ENCODE results near the gene C1QTNF9. TPM values are rescaled to one million over a fixed set of nuclear protein-coding genes. Genes with fewer than 3 reads are reported as not detected.

Gene C1QTNF9
- total and polyA plus RNA-seq, 2 experiments from 2014 or later, result not detected

DNA sequence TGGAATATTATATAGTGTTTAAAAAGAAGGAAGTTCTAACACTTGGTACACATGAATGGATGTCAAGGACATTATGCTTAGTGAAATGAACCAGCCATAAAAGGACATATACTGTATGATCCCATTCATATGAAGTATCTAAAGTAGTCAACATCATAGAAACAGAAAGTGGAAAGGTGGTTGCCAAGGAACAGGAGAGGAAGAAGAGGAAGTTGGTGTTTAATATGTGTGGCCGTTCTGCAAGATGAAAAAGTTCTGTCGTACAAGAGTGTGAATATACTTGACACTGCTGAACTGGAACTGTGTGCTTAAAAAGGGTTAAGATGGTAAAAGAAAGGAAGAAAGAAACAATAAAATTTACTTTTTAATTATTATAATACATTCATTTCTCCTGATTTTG lies 33.1 kb upstream of the C1QTNF9 start:
- H3K9me2 ChIP-seq (replicated peaks; ENCODE audit: insufficient read depth), result no peaks in the 10 kb centered on the region
- no peaks in the 10 kb centered on the region for H3K9me3 ChIP-seq (ENCODE audit: low read depth)
- TF ChIP-seq EZH2phosphoT487 (IDR thresholded peaks at IDR 0.05; ENCODE audit: low read depth, severe bottlenecking, unreplicated experiment), result no peak
- TF ChIP-seq, protein P1, sequence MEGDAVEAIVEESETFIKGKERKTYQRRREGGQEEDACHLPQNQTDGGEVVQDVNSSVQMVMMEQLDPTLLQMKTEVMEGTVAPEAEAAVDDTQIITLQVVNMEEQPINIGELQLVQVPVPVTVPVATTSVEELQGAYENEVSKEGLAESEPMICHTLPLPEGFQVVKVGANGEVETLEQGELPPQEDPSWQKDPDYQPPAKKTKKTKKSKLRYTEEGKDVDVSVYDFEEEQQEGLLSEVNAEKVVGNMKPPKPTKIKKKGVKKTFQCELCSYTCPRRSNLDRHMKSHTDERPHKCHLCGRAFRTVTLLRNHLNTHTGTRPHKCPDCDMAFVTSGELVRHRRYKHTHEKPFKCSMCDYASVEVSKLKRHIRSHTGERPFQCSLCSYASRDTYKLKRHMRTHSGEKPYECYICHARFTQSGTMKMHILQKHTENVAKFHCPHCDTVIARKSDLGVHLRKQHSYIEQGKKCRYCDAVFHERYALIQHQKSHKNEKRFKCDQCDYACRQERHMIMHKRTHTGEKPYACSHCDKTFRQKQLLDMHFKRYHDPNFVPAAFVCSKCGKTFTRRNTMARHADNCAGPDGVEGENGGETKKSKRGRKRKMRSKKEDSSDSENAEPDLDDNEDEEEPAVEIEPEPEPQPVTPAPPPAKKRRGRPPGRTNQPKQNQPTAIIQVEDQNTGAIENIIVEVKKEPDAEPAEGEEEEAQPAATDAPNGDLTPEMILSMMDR (IDR thresholded peaks at IDR 0.05; ENCODE audit: poor library complexity), result no peak
- no peak for TF ChIP-seq EZH2 (IDR thresholded peaks at IDR 0.05; ENCODE audit: borderline replicate concordance)
- WGBS (ENCODE audit: low lambda C conversion rate, missing lambda C conversion rate), result 90% methylated on average over 2 of the region's 2 CpGs
- no peaks in the 10 kb centered on the region for H3K79me2 ChIP-seq
- no peaks in the 10 kb centered on the region for H3K27me3 ChIP-seq
- H3K4me1 ChIP-seq (ENCODE audit: insufficient read depth), result peaks cover 13% of the 10 kb centered on the region
- no peaks in the 10 kb centered on the region for H3K36me3 ChIP-seq (replicated peaks; ENCODE audit: insufficient read depth, low read depth)
- no peak overlapping the region for H3K4me3 ChIP-seq
- H3K27ac ChIP-seq, result no peak overlapping the region
- no peak for DNase-seq (ENCODE audit: low spot score)
- no peaks in the 10 kb centered on the region for H4K20me1 ChIP-seq (ENCODE audit: insufficient read depth, poor library complexity, severe bottlenecking)
- no peak overlapping the region for H3K4me2 ChIP-seq
- no peak overlapping the region for H2AFZ ChIP-seq

DNA sequence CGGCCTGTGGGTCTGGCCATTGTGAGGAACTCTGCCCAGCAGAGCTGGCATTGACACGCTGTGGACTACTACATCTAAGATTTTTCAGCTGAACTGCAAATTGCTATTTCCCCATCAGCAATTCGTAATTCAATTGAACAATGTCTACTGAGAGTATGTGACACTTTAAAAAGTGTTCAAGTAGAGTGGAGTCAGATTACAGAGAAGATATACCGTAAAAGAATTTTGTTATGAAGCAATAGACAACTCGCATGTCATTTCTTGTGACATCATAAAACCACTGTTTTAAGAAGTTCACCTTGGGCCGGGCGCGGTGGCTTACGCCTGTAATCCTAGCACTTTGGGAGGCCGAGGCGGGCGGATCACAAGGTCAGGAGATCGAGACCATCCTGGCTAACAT lies 32.5 kb upstream of the C1QTNF9 start:
- no peak for DNase-seq (ENCODE audit: low spot score)
- H3K27me3 ChIP-seq, result no peaks in the 10 kb centered on the region
- WGBS (ENCODE audit: low lambda C conversion rate, missing lambda C conversion rate), result 89% methylated on average over 13 of the region's 13 CpGs

DNA sequence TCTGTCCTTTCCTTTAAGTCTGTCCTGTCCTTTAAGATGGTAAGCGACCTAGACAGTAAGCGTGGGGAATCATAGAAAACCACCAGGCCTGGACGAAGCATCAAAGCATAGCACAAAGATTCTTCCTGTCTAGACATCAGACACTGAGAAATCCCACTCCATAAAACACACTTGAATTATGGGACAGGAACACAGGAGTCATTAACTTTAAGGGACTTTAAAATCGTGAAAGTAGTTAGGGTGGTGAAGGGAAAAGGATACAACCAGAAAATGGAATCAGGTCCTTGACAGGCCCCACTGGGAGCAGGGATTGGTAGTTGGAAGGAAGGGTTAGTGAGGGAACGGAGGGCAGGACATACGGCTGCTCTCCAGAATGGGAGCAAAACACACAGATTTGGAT lies 31.6 kb upstream of the C1QTNF9 start:
- no peak for DNase-seq (ENCODE audit: low spot score)
- peaks cover 3% of the 10 kb centered on the region for H3K4me1 ChIP-seq (ENCODE audit: insufficient read depth)
- H3K4me2 ChIP-seq, result no peak overlapping the region
- no peaks in the 10 kb centered on the region for H3K36me3 ChIP-seq (replicated peaks; ENCODE audit: insufficient read depth, low read depth)
- H4K20me1 ChIP-seq (ENCODE audit: insufficient read depth, poor library complexity, severe bottlenecking), result no peaks in the 10 kb centered on the region
- H3K79me2 ChIP-seq, result no peaks in the 10 kb centered on the region
- no peaks in the 10 kb centered on the region for H3K27me3 ChIP-seq
- H3K27ac ChIP-seq, result no peak overlapping the region
- no peaks in the 10 kb centered on the region for H3K9me2 ChIP-seq (replicated peaks; ENCODE audit: insufficient read depth)
- 73% methylated on average over 6 of the region's 6 CpGs for whole genome bisulfite sequencing (ENCODE audit: low lambda C conversion rate, missing lambda C conversion rate)
- no peak overlapping the region for H2AFZ ChIP-seq
- H3K4me3 ChIP-seq, result no peak overlapping the region
- TF ChIP-seq, protein P1 (IDR thresholded peaks at IDR 0.05; ENCODE audit: poor library complexity), result no peak
- TF ChIP-seq EZH2 (IDR thresholded peaks at IDR 0.05; ENCODE audit: borderline replicate concordance) (no peak), EZH2phosphoT487 (IDR thresholded peaks at IDR 0.05; ENCODE audit: low read depth, severe bottlenecking, unreplicated experiment) (no peak)
- no peaks in the 10 kb centered on the region for H3K9me3 ChIP-seq (ENCODE audit: low read depth)

More for the DNA sequence above, 32.5 kb upstream of the C1QTNF9 start:
- Histone ChIP-seq H3K9me2 (replicated peaks; ENCODE audit: insufficient read depth) (no peaks in the 10 kb centered on the region), H3K9me3 (ENCODE audit: low read depth) (no peaks in the 10 kb centered on the region), H3K36me3 (replicated peaks; ENCODE audit: insufficient read depth, low read depth) (no peaks in the 10 kb centered on the region), H2AFZ (no peak overlapping the region), H3K4me1 (ENCODE audit: insufficient read depth) (peaks cover 12% of the 10 kb centered on the region), H3K79me2 (no peaks in the 10 kb centered on the region), H4K20me1 (ENCODE audit: insufficient read depth, poor library complexity, severe bottlenecking) (no peaks in the 10 kb centered on the region), H3K27ac (no peak overlapping the region), H3K4me2 (no peak overlapping the region), H3K4me3 (no peak overlapping the region)
- no peak for TF ChIP-seq EZH2phosphoT487 (IDR thresholded peaks at IDR 0.05; ENCODE audit: low read depth, severe bottlenecking, unreplicated experiment)
- no peak for TF ChIP-seq EZH2 (IDR thresholded peaks at IDR 0.05; ENCODE audit: borderline replicate concordance)
- TF ChIP-seq, protein P1 (IDR thresholded peaks at IDR 0.05; ENCODE audit: poor library complexity), result no peak
